Gastrocnemius medialis (tissue), 4 donors: ENCODE data around the gene SP1. TPM values are rescaled to one million over a fixed set of nuclear protein-coding genes. Genes with fewer than 3 reads are reported as not detected.

ENCODE experiments used
- ATAC-seq, 2 donors: fragments of 150-250 bp; one replicate each; pipeline ENCODE4 v1.9.1; 2016
- DNase-seq, 2 donors: peaks; one replicate each; pipeline ENCODE4 v3.0.0-alpha.2; 2019
- H3K27ac ChIP-seq, 4 donors: fragments of 200-600 bp; sonication (generic); 1 replicate in 1 of 4; 2 replicates in 3 of 4; pipeline ENCODE4 v1.5.1; 2016 to 2018; ENCODE audit warnings: mild to moderate bottlenecking in 2 of 4, moderate library complexity in 1 of 4
- H3K27me3 ChIP-seq, 3 donors: fragments of 200-600 bp; sonication (generic) in 2 of 3; 1 replicate in 1 of 3; 2 replicates in 2 of 3; pipeline versions ENCODE4 v1.5.1 to v1.6.0; 2016 to 2019; ENCODE audit warnings: mild to moderate bottlenecking in 1 of 3, moderate library complexity in 1 of 3
- H3K36me3 ChIP-seq, 2 donors: fragments of 200-600 bp; sonication (generic) in 1 of 2; one replicate each; pipeline ENCODE4 v1.5.1; 2017 to 2018
- H3K4me1 ChIP-seq, 2 donors: fragments of 200-600 bp; sonication (generic) in 1 of 2; one replicate each; pipeline ENCODE4 v1.5.1; 2016 to 2017; ENCODE audit warnings: mild to moderate bottlenecking in 2 of 2
- H3K4me3 ChIP-seq, 4 donors: fragments of 200-600 bp; sonication (generic) in 3 of 4; 1 replicate in 1 of 4; 2 replicates in 3 of 4; pipeline ENCODE4 v1.5.1; 2016 to 2019; ENCODE audit warnings: mild to moderate bottlenecking in 2 of 4
- H3K9me3 ChIP-seq, 3 donors: fragments of 200-600 bp; sonication (generic) in 2 of 3; 1 replicate in 1 of 3; 2 replicates in 2 of 3; pipeline ENCODE4 v1.5.1; 2016 to 2019
- CTCF ChIP-seq, 5 experiments: fragments of 450-650 bp in 3 of 5; fragments of 200-600 bp in 2 of 5; sonication (generic) in 2 of 5; IDR thresholded peaks in 4 of 5; conservative IDR thresholded peaks in 1 of 5; 1 replicate in 4 of 5; 2 replicates in 1 of 5; pipeline ENCODE4 v1.5.1; 2016 to 2019; ENCODE audit warnings: antibody characterized with exemption in 5 of 5, mild to moderate bottlenecking in 3 of 5, moderate library complexity in 3 of 5
- POLR2A ChIP-seq, 2 donors: fragments of 450-650 bp; IDR thresholded peaks; one replicate each; pipeline ENCODE4 v1.6.1; 2017; ENCODE audit warnings: antibody characterized with exemption in 2 of 2, mild to moderate bottlenecking in 2 of 2, moderate library complexity in 2 of 2
- in situ Hi-C, 4 donors: fragments of 200-750 bp; cut with MboI; loops; one replicate each; pipeline versions ENCODE4 v1.15.0 to v1.8.0; 2017; ENCODE audit warnings: low sequenced_read_pairs in 4 of 4
- intact Hi-C: fragments of 100-400 bp; cut with DNase I; formaldehyde crosslinking; loops from one replicate; pipeline ENCODE4 v1.15.1; 2023; ENCODE audit warnings: low total_unique reads
- total RNA-seq, 4 donors: library from RNA; depleted of rRNA; stranded (reverse); fragments of >200 nt; gene quantifications; one replicate each; pipeline versions ENCODE4 v1.1.0 to v1.2.3, GENCODE V29; 2016

Gene SP1
- total RNA-seq, 4 donors from 2014 or later, result 44.9 to 61.9 (median 48.0) TPM

- in situ Hi-C loops (no loop called here), intact Hi-C loops (loop anchor here (1.0 to 10.0 kb wide), 6 partner anchors 10 to 397 kb away; partner anchors contain the start of genes ATF7, PRR13, TARBP2 and TNS2)
- Histone ChIP-seq H3K27me3 (no peaks in the 10 kb centered on the region), H3K4me1 (peaks cover 28 to 33% of the 10 kb centered on the region in 2 donors), H3K36me3 (peaks cover 0 to 31% of the 10 kb centered on the region in 2 donors), H3K9me3 (no peaks in the 10 kb centered on the region), H3K4me3 (peak within 1 kb of the TSS; percentile 73 to 90 (median 80)), H3K27ac (peak within 1 kb of the TSS; percentile 92 to 98 (median 98))
- ATAC-seq, result peak; percentile 97 to 98
- TF ChIP-seq CTCF (IDR thresholded peaks at IDR 0.05 in 4 of 5, conservative IDR thresholded peaks at IDR 0.05 in 1 of 5) (peak; percentile 89 to 94 (median 93)), POLR2A (IDR thresholded peaks at IDR 0.05) (peak; percentile 80 to 83)
- DNase-seq, result peak; percentile 98 to 99
Measured at GRCh38 chr12:53451661-53452158, 71.7 kb downstream of the SP1 start, which contains the start of gene PCBP2. PCBP2 (plus strand) TSS chr12:53452102; CDS start chr12:53454801, 2,699 bp downstream.

GRCh38 chr12:53452159-53453077 lies 72.4 kb downstream of the SP1 start:
- ATAC-seq (peak; percentile 68 to 72), DNase-seq (peak; percentile 76 to 88)
- in situ Hi-C loops (no loop called here), intact Hi-C loops (loop anchor here (1.0 to 10.0 kb wide), 4 partner anchors 26 to 398 kb away; partner anchors contain the start of genes TARBP2 and TNS2)
- Histone ChIP-seq H3K4me3 (peak overlapping the region; percentile 73 to 90 (median 80)), H3K27me3 (no peaks in the 10 kb centered on the region), H3K27ac (peak overlapping the region; percentile 92 to 98 (median 98)), H3K9me3 (no peaks in the 10 kb centered on the region), H3K36me3 (peaks cover 1 to 36% of the 10 kb centered on the region in 2 donors), H3K4me1 (peaks cover 28 to 33% of the 10 kb centered on the region in 2 donors)
- TF ChIP-seq POLR2A (IDR thresholded peaks at IDR 0.05), result peak; percentile 11 to 32
- peak in 3 of 5 experiments; percentile 36 to 54 (median 39) for TF ChIP-seq CTCF (IDR thresholded peaks at IDR 0.05 in 4 of 5, conservative IDR thresholded peaks at IDR 0.05 in 1 of 5)

GRCh38 chr12:53453953-53454640 lies 74.1 kb downstream of the SP1 start:
- Histone ChIP-seq H3K36me3 (peaks cover 3 to 53% of the 10 kb centered on the region in 2 donors), H3K4me3 (peak overlapping the region in 3 of 4 donors; percentile 73 to 83 (median 77)), H3K9me3 (no peaks in the 10 kb centered on the region), H3K27ac (peak overlapping the region; percentile 92 to 98 (median 98)), H3K27me3 (no peaks in the 10 kb centered on the region), H3K4me1 (peaks cover 31 to 33% of the 10 kb centered on the region in 2 donors)
- DNase-seq, result no peak
- in situ Hi-C loops, result no loop called here
- no peak for ATAC-seq
- intact Hi-C loops, result loop anchor here (2.0 to 10.0 kb wide), 3 partner anchors 25 to 399 kb away; partner anchors contain the start of gene TNS2
- TF ChIP-seq POLR2A (IDR thresholded peaks at IDR 0.05) (no peak), CTCF (IDR thresholded peaks at IDR 0.05 in 4 of 5, conservative IDR thresholded peaks at IDR 0.05 in 1 of 5) (no peak)

- DNase-seq, result no peak
- in situ Hi-C loops (no loop called here), intact Hi-C loops (loop anchor here (10.0 kb wide), 1 partner anchor 400 kb away; the partner anchor contains the start of gene TNS2)
- ATAC-seq, result no peak
- Histone ChIP-seq H3K4me3 (no peak overlapping the region), H3K36me3 (peaks cover 3 to 59% of the 10 kb centered on the region in 2 donors), H3K27ac (peak overlapping the region; percentile 92 to 98 (median 98)), H3K4me1 (peaks cover 33 to 36% of the 10 kb centered on the region in 2 donors), H3K9me3 (no peaks in the 10 kb centered on the region), H3K27me3 (no peaks in the 10 kb centered on the region)
- TF ChIP-seq POLR2A (IDR thresholded peaks at IDR 0.05) (no peak), CTCF (IDR thresholded peaks at IDR 0.05 in 4 of 5, conservative IDR thresholded peaks at IDR 0.05 in 1 of 5) (no peak)
Measured at GRCh38 chr12:53454707-53455106, 74.7 kb downstream of the SP1 start.
